ENCODE measurements around the gene DIAPH1.

DIAPH1 gene

DNA sequence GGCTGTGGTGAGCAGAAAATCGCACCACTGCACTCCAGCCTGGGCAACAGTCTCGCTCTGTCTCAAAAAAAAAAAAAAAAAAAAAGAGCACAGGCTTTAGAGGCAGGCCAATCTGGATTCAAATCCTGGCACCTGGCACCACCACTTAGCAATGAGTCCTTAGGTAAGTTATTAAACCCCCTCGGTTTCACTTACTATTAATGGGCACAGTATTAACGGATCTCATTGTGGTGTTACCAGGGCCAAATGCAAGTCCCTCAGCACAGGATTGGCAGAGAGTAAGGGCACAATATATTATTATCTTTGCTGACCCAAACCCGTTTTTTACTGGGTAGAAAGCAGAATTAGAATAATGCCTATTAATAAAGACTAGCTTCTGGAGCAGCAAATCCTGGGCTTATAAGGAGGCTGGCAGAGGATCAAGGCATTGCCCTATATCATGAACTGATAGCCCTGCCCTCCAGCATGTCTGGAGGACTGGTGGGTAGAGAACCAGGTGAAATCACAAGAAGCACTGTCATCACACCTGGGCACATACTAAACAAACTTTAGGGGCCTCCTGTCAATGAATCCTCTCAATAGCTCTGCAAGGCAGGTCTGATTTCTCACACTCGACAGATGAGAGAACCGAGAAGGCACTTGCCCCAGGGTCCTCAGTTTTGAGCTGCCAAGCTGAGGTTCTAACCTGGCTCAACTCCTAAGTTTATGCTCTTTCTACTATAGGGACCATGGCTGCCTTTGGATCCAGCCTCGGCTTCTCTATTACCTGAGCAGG lies 112.2 kb downstream of the DIAPH1 start:
- H3K4me1 Mint-ChIP-seq, result peaks cover 65% of the 10 kb centered on the region
- peak overlapping the region; percentile 44 for H3K27ac Mint-ChIP-seq
- H3K4me3 Mint-ChIP-seq, result no peak overlapping the region
- H3K36me3 Mint-ChIP-seq, result no peaks in the 10 kb centered on the region
- no peaks in the 10 kb centered on the region for H3K27me3 Mint-ChIP-seq
- H3K9me3 Mint-ChIP-seq, result peaks cover 3% of the 10 kb centered on the region
- no peak for ATAC-seq

DNA sequence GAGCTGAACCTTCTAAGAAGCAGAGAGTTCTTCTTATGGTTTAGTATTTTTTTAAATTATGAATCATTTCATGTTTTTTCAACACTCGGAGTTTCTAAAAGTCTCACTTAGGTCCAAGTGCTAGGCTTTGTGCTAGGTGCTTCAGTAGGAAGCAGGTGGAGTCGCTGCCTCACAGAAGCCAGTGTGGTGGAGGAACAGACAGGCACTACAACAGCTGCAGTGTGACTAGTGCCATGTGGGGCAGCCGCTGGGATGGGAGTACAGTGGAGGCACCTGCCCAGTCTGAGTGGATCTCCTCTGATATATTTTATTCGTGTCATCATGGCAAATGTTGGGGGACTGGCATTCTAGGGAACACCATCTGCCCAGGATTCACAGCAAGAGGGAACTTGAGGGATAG lies 114.6 kb downstream of the DIAPH1 start:
- Mint-ChIP-seq H3K4me1 (peaks cover 42% of the 10 kb centered on the region), H3K27me3 (no peaks in the 10 kb centered on the region), H3K36me3 (no peaks in the 10 kb centered on the region), H3K27ac (no peak overlapping the region), H3K9me3 (no peaks in the 10 kb centered on the region), H3K4me3 (no peak overlapping the region)
- ATAC-seq, result no peak

DNA sequence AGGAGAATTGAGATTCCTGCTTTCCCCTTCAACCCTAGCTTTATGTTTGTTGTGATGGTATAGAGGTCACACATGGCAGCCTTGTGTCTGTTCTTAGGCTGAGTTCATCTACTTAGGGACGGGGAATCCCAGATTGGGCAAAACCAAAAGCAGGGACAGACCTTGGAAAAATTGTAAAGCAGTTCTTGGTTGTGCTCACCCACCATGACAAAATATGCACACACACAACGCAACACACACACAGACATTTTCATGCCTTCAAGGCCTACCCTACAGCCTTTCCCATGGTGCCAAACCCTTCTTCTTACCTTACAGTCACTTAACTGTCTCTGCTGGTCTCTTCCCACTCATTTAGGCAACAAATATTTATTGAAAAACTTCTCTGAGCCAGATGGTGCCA lies 115.1 kb downstream of the DIAPH1 start:
- no peaks in the 10 kb centered on the region for H3K27me3 Mint-ChIP-seq
- no peaks in the 10 kb centered on the region for H3K9me3 Mint-ChIP-seq
- H3K4me3 Mint-ChIP-seq, result no peak overlapping the region
- no peak for ATAC-seq
- peaks cover 37% of the 10 kb centered on the region for H3K4me1 Mint-ChIP-seq
- H3K36me3 Mint-ChIP-seq, result no peaks in the 10 kb centered on the region
- H3K27ac Mint-ChIP-seq, result no peak overlapping the region

DNA sequence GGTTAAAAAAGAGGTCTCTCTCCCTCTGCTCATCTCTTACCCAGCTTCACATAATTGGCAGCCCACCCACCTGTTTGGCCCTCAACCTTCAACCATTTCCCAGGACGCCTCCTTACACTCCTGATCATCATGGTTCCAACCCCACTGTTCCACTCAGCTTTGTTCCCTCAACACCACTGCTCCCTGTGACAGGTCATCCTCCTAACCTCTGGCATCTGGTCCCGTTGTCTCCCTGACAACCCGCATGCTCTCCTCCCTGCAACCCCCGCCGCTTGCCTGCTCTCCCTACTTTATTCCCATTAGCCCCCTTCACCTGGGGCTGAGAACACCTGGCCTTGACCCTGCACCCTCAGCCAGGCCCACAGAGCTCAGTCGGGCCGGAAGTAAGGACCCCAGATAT lies 117.0 kb downstream of the DIAPH1 start:
- H3K27ac Mint-ChIP-seq, result no peak overlapping the region

DNA sequence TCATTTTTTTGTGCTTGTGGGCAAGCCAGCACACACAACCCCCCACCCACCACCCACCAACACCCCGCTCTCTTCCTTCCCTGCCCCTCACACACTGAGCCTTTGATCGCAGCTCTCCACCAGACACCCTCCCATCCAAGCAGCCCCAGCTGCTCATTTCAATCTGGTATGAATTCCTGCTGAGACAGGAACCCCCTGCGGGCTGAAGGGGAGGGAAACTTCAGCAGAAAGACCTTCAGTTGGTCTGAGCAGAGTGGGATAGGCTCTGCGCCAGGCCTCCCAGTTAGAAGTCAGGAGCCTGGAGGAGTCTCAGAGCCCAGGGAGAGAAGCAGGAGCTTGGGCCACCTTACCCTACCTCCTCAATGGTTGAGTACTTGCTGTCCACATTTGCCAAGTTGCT lies 122.8 kb downstream of the DIAPH1 start:
- no peak for ATAC-seq
- no peak overlapping the region for H3K27ac Mint-ChIP-seq
- no peak overlapping the region for H3K4me3 Mint-ChIP-seq
- H3K36me3 Mint-ChIP-seq, result no peaks in the 10 kb centered on the region
- no peaks in the 10 kb centered on the region for H3K9me3 Mint-ChIP-seq
- H3K4me1 Mint-ChIP-seq, result peaks cover 10% of the 10 kb centered on the region
- H3K27me3 Mint-ChIP-seq, result peaks cover 35% of the 10 kb centered on the region

More for the DNA sequence above, 117.0 kb downstream of the DIAPH1 start:
- H3K36me3 Mint-ChIP-seq, result no peaks in the 10 kb centered on the region
- no peak overlapping the region for H3K4me3 Mint-ChIP-seq
- H3K27me3 Mint-ChIP-seq, result no peaks in the 10 kb centered on the region
- no peak for ATAC-seq
- peaks cover 17% of the 10 kb centered on the region for H3K4me1 Mint-ChIP-seq
- H3K9me3 Mint-ChIP-seq, result no peaks in the 10 kb centered on the region

DNA sequence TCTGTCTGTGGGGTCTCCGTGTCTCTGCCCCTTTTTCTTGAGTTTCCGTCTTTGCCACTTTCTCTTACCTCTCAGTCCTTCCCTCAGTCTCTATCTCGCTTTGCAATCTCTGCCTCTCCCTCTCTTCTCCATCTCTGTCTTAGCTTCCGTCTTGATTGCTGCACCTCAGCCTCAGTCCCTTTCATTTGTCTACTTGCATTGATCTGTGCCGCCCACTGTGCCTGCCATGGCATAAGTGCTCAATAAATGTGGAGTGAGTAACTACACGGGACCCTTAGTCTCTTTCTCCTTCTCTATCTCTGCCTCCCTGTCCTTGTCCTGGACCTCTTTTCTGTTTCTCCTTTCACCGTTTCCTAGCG lies 123.4 kb downstream of the DIAPH1 start:
- H3K4me3 Mint-ChIP-seq, result no peak overlapping the region
- no peak for ATAC-seq
- no peak overlapping the region for H3K27ac Mint-ChIP-seq
- H3K27me3 Mint-ChIP-seq, result peaks cover 41% of the 10 kb centered on the region
- H3K9me3 Mint-ChIP-seq, result no peaks in the 10 kb centered on the region
- no peaks in the 10 kb centered on the region for H3K36me3 Mint-ChIP-seq
- peaks cover 14% of the 10 kb centered on the region for H3K4me1 Mint-ChIP-seq

DNA sequence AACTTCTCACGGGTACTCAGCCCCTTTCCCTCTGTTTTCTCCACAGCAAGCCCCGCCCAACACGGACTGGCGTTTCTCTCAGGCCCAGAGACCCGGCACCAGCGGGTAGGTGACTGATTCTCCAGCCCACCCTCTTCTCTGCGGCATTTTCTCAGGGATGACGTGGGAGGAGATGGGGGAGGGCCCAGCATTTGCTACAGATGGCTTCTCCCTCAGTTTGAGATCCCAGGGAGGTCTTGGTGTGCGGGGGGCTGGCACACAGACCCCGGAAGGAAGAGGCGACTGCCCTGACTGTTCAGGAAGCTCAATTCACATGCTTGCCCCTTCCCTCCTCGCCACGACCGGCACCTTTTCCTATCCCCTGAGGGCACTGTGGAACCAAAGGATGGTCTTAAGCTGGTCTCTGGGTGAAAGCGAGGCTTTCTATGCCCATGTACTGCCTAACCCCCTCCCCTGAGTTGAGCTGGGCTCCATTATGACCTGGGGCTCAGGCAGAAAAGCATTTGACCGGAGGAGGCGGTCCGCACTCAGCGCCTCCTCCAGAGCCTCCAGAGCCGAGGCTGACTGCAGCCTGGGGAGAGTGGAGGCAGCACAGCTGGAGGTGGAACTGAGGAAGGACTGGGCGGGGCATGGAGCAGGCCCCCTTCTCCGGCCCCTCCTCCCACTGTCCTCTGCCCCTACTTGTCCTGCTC lies 123.9 kb downstream of the DIAPH1 start:
- Mint-ChIP-seq H3K27me3 (peaks cover 46% of the 10 kb centered on the region), H3K9me3 (no peaks in the 10 kb centered on the region), H3K36me3 (no peaks in the 10 kb centered on the region), H3K4me3 (no peak overlapping the region), H3K4me1 (peaks cover 14% of the 10 kb centered on the region), H3K27ac (no peak overlapping the region)
- ATAC-seq, result no peak

DNA sequence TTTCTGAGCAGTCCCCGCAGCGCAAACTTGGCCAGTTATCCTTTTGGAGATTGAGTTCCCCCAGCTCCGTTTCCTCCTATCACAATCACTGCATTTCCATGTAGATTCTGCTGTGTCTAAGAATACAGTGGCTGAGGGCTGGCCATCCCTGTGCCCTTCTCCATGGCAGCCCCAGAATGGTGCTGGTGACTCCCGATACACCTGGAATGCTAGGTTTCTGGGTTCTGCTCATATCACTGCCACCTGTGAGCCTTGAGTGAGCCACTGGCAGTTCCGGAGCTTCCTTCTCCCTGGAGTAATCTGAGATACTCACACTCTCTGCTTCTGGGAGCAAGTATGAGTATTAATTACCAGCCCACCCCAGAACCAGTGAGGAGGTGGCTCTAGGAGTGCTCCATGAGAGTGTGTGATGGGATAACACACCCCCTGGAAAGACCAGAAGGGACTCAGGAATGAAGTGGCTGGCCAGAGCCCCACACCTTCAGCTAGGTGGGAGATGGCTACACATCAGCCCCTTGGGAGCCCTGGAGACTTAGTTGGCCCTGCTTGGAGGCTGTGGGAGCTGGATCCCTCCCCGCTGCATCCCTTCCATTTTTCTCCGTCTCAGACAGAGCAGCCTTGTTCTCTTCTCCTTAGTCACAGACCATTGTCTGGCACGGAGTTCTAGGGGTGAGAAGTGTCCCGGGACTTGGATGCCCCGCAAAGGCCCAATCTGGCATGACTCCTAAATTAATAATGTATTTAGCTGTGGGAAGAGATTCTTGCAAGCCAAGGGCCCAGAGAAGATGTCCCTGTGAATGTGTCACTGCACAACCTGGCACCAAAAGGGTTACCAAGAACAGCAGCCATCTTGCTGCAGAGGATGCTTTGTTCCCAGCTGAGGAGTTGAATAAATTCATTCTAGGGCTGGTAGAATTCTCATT lies 125.0 kb downstream of the DIAPH1 start:
- H3K36me3 Mint-ChIP-seq, result no peaks in the 10 kb centered on the region
- no peaks in the 10 kb centered on the region for H3K9me3 Mint-ChIP-seq
- peaks cover 14% of the 10 kb centered on the region for H3K4me1 Mint-ChIP-seq
- no peak overlapping the region for H3K27ac Mint-ChIP-seq
- H3K27me3 Mint-ChIP-seq, result peaks cover 57% of the 10 kb centered on the region
- H3K4me3 Mint-ChIP-seq, result no peak overlapping the region
- no peak for ATAC-seq

DNA sequence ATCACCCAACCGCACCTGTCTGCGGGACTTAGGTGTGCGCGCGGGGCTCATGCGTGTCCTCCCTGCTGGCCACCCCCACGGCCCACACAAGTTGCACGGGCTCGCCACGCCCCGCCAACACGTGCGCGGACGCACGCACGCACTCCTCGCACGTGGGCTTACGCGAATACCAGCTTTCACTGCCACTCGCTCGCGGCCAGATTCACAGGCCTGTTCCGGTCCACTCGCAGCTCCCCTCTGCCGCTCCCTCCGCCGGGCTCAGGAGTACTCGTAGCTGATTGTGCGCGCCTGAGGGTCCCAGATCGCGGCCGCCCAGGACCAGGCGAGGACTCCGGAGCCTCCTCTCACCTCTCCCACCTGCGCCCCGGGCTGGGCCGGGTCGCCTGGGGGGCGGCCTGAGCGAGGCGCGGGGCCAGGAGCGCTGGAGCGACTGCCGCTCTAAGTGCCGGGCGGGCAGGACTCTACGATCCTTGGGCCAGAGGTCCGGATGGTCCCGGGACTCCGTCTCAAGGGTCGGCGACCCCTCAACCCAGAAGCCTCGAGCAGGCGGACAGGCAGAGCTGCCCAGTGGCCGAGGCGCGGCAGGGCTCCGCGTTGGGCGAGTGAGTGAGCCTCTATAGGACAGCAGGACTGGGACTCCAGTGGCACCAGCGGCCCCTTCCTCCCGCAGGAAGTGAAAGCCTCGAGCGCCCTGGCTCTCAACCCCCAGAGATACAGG lies 126.5 kb downstream of the DIAPH1 start:
- Mint-ChIP-seq H3K27me3 (peaks cover 66% of the 10 kb centered on the region), H3K4me1 (peaks cover 14% of the 10 kb centered on the region), H3K9me3 (no peaks in the 10 kb centered on the region), H3K27ac (peak overlapping the region; percentile 65), H3K4me3 (peak overlapping the region; percentile 86), H3K36me3 (no peaks in the 10 kb centered on the region)
- ATAC-seq, result peak; percentile 68

DNA sequence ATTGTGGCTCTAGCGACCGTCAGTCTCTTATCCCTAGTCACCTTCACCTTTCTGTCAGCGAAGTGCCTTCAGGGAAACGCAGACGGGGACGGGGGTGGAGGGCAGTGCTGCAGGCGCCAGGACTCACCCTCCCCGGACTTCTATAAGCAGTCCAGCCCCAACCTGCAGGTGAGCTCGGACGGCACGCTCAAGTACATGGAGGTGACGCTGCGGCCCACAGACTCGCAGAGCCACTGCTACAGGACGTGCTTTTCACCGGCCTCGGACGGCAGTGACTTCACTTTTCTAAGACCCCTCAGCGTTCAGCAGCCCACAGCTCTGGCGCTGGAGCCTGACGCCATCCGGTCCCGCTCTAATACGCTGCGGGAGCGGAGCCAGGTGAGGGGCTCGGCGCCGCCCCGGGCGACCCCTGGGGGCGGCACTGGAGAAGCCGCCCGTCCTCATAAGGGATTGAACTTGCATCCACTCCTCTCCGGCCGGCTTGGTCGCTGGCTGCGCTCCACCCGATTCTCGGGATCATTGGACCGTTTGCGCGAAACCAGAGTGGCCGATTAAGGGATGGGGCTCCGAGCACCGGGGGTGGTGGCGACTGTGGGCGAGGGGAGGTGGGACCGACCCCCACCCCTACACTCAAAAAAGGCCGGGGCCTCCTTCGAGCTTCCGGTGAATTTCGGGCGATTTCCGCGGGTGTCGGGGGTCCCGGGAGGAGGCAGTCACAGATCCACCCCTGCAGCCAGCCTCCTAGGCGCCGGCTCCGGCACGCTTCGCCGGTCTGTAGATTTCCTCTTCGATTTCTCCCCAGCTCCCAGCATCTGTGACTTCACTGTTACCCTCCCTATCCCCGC lies 127.3 kb downstream of the DIAPH1 start:
- H3K4me1 Mint-ChIP-seq, result peaks cover 14% of the 10 kb centered on the region
- peak overlapping the region; percentile 86 for H3K4me3 Mint-ChIP-seq
- no peaks in the 10 kb centered on the region for H3K9me3 Mint-ChIP-seq
- H3K27ac Mint-ChIP-seq, result peak overlapping the region; percentile 65
- H3K36me3 Mint-ChIP-seq, result no peaks in the 10 kb centered on the region
- H3K27me3 Mint-ChIP-seq, result peaks cover 74% of the 10 kb centered on the region
- ATAC-seq, result peak; percentile 4

DNA sequence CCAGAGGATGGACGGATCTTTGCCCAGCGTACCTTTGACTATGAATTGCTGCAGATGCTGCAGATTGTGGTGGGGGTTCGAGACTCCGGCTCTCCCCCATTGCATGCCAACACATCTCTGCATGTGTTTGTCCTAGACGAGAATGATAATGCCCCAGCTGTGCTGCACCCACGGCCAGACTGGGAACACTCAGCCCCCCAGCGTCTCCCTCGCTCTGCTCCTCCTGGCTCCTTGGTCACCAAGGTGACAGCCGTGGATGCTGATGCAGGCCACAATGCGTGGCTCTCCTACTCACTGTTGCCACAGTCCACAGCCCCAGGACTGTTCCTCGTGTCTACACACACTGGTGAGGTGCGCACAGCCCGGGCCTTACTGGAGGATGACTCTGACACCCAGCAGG lies 128.0 kb downstream of the DIAPH1 start:
- H3K27ac Mint-ChIP-seq, result no peak overlapping the region
- H3K36me3 Mint-ChIP-seq, result no peaks in the 10 kb centered on the region
- H3K4me3 Mint-ChIP-seq, result no peak overlapping the region
- no peak for ATAC-seq
- H3K9me3 Mint-ChIP-seq, result no peaks in the 10 kb centered on the region
- H3K4me1 Mint-ChIP-seq, result peaks cover 14% of the 10 kb centered on the region
- H3K27me3 Mint-ChIP-seq, result peaks cover 74% of the 10 kb centered on the region

DNA sequence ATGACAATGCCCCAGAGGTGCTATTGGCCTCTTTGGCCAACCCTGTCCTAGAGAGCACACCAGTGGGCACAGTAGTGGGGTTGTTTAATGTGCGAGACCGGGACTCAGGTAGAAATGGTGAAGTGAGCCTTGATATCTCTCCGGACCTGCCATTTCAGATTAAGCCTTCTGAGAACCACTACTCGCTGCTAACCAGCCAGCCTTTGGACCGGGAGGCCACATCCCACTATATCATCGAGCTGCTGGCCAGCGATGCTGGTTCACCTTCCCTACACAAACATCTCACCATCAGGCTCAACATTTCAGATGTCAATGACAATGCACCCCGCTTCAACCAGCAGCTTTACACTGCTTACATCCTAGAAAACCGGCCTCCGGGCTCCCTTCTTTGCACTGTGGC lies 128.5 kb downstream of the DIAPH1 start:
- H3K36me3 Mint-ChIP-seq, result no peaks in the 10 kb centered on the region

DNA sequence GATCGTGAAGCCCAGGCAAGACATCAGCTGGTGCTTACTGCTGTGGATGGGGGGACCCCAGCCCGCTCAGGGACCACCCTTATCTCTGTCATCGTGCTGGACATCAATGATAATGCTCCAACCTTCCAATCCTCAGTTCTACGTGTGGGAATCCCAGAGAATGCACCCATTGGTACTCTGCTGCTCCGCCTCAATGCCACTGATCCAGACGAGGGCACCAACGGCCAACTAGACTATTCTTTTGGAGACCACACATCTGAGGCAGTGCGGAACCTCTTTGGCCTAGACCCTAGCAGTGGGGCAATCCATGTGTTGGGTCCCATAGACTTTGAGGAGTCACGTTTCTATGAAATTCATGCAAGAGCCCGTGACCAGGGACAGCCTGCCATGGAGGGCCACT lies 129.0 kb downstream of the DIAPH1 start:
- peaks cover 74% of the 10 kb centered on the region for H3K27me3 Mint-ChIP-seq
- H3K4me1 Mint-ChIP-seq, result peaks cover 19% of the 10 kb centered on the region
- H3K4me3 Mint-ChIP-seq, result no peak overlapping the region
- H3K36me3 Mint-ChIP-seq, result no peaks in the 10 kb centered on the region
- ATAC-seq, result no peak
- no peak overlapping the region for H3K27ac Mint-ChIP-seq
- H3K9me3 Mint-ChIP-seq, result no peaks in the 10 kb centered on the region

More for the DNA sequence above, 128.5 kb downstream of the DIAPH1 start:
- Mint-ChIP-seq H3K4me1 (peaks cover 15% of the 10 kb centered on the region), H3K9me3 (no peaks in the 10 kb centered on the region), H3K4me3 (no peak overlapping the region), H3K27me3 (peaks cover 74% of the 10 kb centered on the region), H3K27ac (no peak overlapping the region)
- no peak for ATAC-seq

Measured in stimulated activated memory B cell treated with anti-CD40 and anti-IgM and Interleukin-4, amounts not matched to agents 10 μg/mL and 1 μg/mL and 100 μg/mL, for 72 hours (primary cell).